WI38 (cell line): ENCODE data around the gene ESYT3.
A peak's percentile ranks its signal among the peaks of the same experiment; 100 is the strongest.

Experiments
- H3K4me3 ChIP-seq: 2 replicates; pipeline ENCODE4 v1.5.1; 2011; ENCODE audit warnings: low read depth, mild to moderate bottlenecking, control low read depth, low read length
- CTCF ChIP-seq: IDR thresholded peaks from 2 replicates; pipeline ENCODE4 v1.5.1; 2012; ENCODE audit warnings: low read depth, mild to moderate bottlenecking, control low read depth, low read length

ESYT3 gene

GRCh38 chr3:138434276-138434874 lies at the start of gene ESYT3:
Gene ESYT3, plus strand, starts transcription at chr3:138434616. Its CDS starts 183 bp downstream, at chr3:138434799.
- no peak for TF ChIP-seq CTCF
- H3K4me3 ChIP-seq: peak within 1 kb of the TSS; percentile 40

- no peak overlapping the region for H3K4me3 ChIP-seq
- TF ChIP-seq CTCF: no peak
Measured at GRCh38 chr3:138384976-138385375, 49.4 kb upstream of the ESYT3 start.

GRCh38 chr3:138389144-138389601 lies 45.2 kb upstream of the ESYT3 start:
- no peak overlapping the region for H3K4me3 ChIP-seq
- no peak for TF ChIP-seq CTCF

GRCh38 chr3:138389841-138390581 lies 44.4 kb upstream of the ESYT3 start:
- no peak overlapping the region for H3K4me3 ChIP-seq
- no peak for TF ChIP-seq CTCF

- H3K4me3 ChIP-seq: no peak overlapping the region
- no peak for TF ChIP-seq CTCF
Measured at GRCh38 chr3:138390582-138390932, 43.9 kb upstream of the ESYT3 start.

GRCh38 chr3:138394156-138394555 lies 40.3 kb upstream of the ESYT3 start:
- no peak overlapping the region for H3K4me3 ChIP-seq
- TF ChIP-seq CTCF: no peak

GRCh38 chr3:138394686-138395085 lies 39.7 kb upstream of the ESYT3 start:
- TF ChIP-seq CTCF: no peak
- H3K4me3 ChIP-seq: no peak overlapping the region
